HepG2 (cell line): Measurements from ENCODE around the gene NCR3LG1. TPM values are rescaled to one million over a fixed set of nuclear protein-coding genes. Genes with fewer than 3 reads are reported as not detected.
A peak's percentile ranks its signal among the peaks of the same experiment; 100 is the strongest.

Experiments used
- AGO2 ChIP-seq: fragments of 200-400 bp; formaldehyde crosslinking; optimal IDR thresholded peaks from 2 replicates; pipeline ENCODE3; 2017; ENCODE audit warnings: mild to moderate bottlenecking, low read depth, low read length, moderate library complexity
- CC2D1A ChIP-seq: sonication (generic); formaldehyde crosslinking; IDR thresholded peaks from 2 replicates; pipeline ENCODE4 v1.8.1; 2023; ENCODE audit warnings: mild to moderate bottlenecking, missing genetic modification reagents
- FIP1L1 ChIP-seq: fragments of 200-400 bp; formaldehyde crosslinking; IDR thresholded peaks from 2 replicates; pipeline ENCODE4 v1.6.1; 2018; ENCODE audit warnings: low read depth, mild to moderate bottlenecking, low read length, moderate library complexity, borderline replicate concordance; ENCODE audit not compliant: insufficient read depth
- FOXA1 ChIP-seq, 2 experiments: fragments of 450-650 bp in 1 of 2; sonication (generic) in 1 of 2; formaldehyde crosslinking in 1 of 2; IDR thresholded peaks; 2 replicates each; pipeline versions ENCODE4 v1.4.0 to v1.6.1; 2016 to 2020; ENCODE audit warnings: missing genetic modification reagents in 1 of 2
- FOXK1 ChIP-seq: sonication (generic); formaldehyde crosslinking; IDR thresholded peaks from 2 replicates; pipeline ENCODE4 v1.4.0; 2020; ENCODE audit warnings: low read depth, missing genetic modification reagents, borderline replicate concordance
- FUBP1 ChIP-seq: sonication (generic); formaldehyde crosslinking; IDR thresholded peaks from 2 replicates; pipeline ENCODE4 v1.5.1; 2020; ENCODE audit warnings: missing genetic modification reagents, mild to moderate bottlenecking, borderline replicate concordance
- HCFC1 ChIP-seq: fragments of 150-350 bp; IDR thresholded peaks from 2 replicates; pipeline ENCODE4 v1.6.1; 2014; ENCODE audit warnings: low read depth, low read length
- ISL2 ChIP-seq: sonication (generic); formaldehyde crosslinking; IDR thresholded peaks from 2 replicates; pipeline ENCODE4 v1.5.0; 2020; ENCODE audit warnings: missing genetic modification reagents
- MZF1 ChIP-seq: sonication (generic); formaldehyde crosslinking; IDR thresholded peaks from 2 replicates; pipeline ENCODE4 v1.8.1; 2023; ENCODE audit warnings: mild to moderate bottlenecking, missing genetic modification reagents, borderline replicate concordance
- NCOA2 ChIP-seq: sonication (generic); formaldehyde crosslinking; IDR thresholded peaks from 2 replicates; pipeline ENCODE4 v1.8.0; 2022; ENCODE audit warnings: inconsistent platforms
- SRSF1 ChIP-seq: fragments of 200-400 bp; formaldehyde crosslinking; optimal IDR thresholded peaks from 2 replicates; pipeline ENCODE3; 2017; ENCODE audit warnings: mild to moderate bottlenecking, low read depth, low read length, moderate library complexity
- THAP7 ChIP-seq: sonication (generic); formaldehyde crosslinking; IDR thresholded peaks from 2 replicates; pipeline ENCODE4 v1.8.1; 2023; ENCODE audit warnings: mild to moderate bottlenecking, missing genetic modification reagents
- ZNF142 ChIP-seq: sonication (generic); formaldehyde crosslinking; IDR thresholded peaks from 2 replicates; pipeline ENCODE4 v1.4.0; 2020; ENCODE audit warnings: missing genetic modification reagents
- ZNF251 ChIP-seq: sonication (generic); formaldehyde crosslinking; IDR thresholded peaks from 2 replicates; pipeline ENCODE4 v1.9.0; 2021; ENCODE audit warnings: mild to moderate bottlenecking, missing genetic modification reagents
- ZNF354B ChIP-seq: sonication (generic); formaldehyde crosslinking; IDR thresholded peaks from 2 replicates; pipeline ENCODE4 v1.8.0; 2022; ENCODE audit warnings: mild to moderate bottlenecking, missing genetic modification reagents
- ZNF639 ChIP-seq: conservative IDR thresholded peaks from 2 replicates; pipeline ENCODE4 v1.6.1; 2018; ENCODE audit warnings: missing genetic modification reagents
- ZNF720 ChIP-seq: sonication (generic); formaldehyde crosslinking; IDR thresholded peaks from 2 replicates; pipeline ENCODE4 v1.4.0; 2020; ENCODE audit warnings: missing genetic modification reagents
- ZNF782 ChIP-seq: sonication (generic); formaldehyde crosslinking; IDR thresholded peaks from 2 replicates; pipeline ENCODE4 v1.4.0; 2020; ENCODE audit warnings: missing genetic modification reagents, mild to moderate bottlenecking, borderline replicate concordance
- ZSCAN30 ChIP-seq: sonication (generic); formaldehyde crosslinking; IDR thresholded peaks from 2 replicates; pipeline ENCODE4 v1.5.0; 2020; ENCODE audit warnings: mild to moderate bottlenecking, missing genetic modification reagents
- polyA plus RNA-seq, 8 experiments: library from polyadenylated mRNA; depleted of rRNA in 3 of 8; stranded (reverse) in 7 of 8; unstranded in 1 of 8; fragments of >200 nt; fragmentation: Illumina TruSeq in 4 of 8; extraction: Trizol in 4 of 8; gene quantifications; 2 replicates each; pipeline versions ENCODE4 v1.2.1 to v1.2.3, GENCODE V29; 2011 to 2016; ENCODE audit warnings: low read depth in 4 of 8, missing spikeins in 1 of 8, mixed read lengths in 1 of 8; ENCODE audit not compliant: insufficient read depth in 1 of 8
- total RNA-seq, 5 experiments: library from RNA; depleted of rRNA; stranded (reverse); fragments of >200 nt; fragmentation: Illumina TruSeq; extraction: Trizol; gene quantifications; 2 replicates each; pipeline ENCODE4 v1.2.3, GENCODE V29; 2016; ENCODE audit warnings: low read depth in 1 of 5

The NCR3LG1 gene
- total and polyA plus RNA-seq, 2 of the 13 experiments (the other 11 are each of a cell fraction or from before 2014, with no cell fraction given) = 16.1 to 25.1 TPM

- TF ChIP-seq FUBP1 (CRISPR knock-in tag) (no peak), ZSCAN30 (no peak), ZNF782 (no peak), MZF1 (no peak), FIP1L1 (no peak), ZNF720 (CRISPR knock-in tag) (no peak), ZNF354B (no peak), AGO2 (peak; percentile 96), FOXA1 (IDR thresholded peaks at IDR 0.05) (no peak), FOXA1 (CRISPR knock-in tag; IDR thresholded peaks at IDR 0.05) (peak; percentile 61), ZNF639 (CRISPR knock-in tag) (no peak), ZNF142 (no peak), CC2D1A (CRISPR knock-in tag) (no peak), ZNF251 (CRISPR knock-in tag) (peak; percentile 49; the same call in 1 of the 2 replicates), NCOA2 (CRISPR knock-in tag) (peak; percentile 10), THAP7 (CRISPR knock-in tag) (no peak), ISL2 (CRISPR knock-in tag) (0 out of 2 replicates have a peak, but pooled peaks have one; percentile 23), SRSF1 (no peak), HCFC1 (no peak), FOXK1 (no peak)
These were observed 1.6 kb downstream of the NCR3LG1 start (continued) for GRCh38 chr11:17352950-17353820.
